GM23248 (cell line): ENCODE data around the gene MRPL10. TPM values are rescaled to one million over a fixed set of nuclear protein-coding genes. Genes with fewer than 3 reads are reported as not detected.

ENCODE experiments used
- DNase-seq: peaks from one replicate; pipeline ENCODE4 v3.0.0-alpha.2; 2015
- H2AFZ ChIP-seq: fragments of 200-600 bp; sonication (generic); 2 replicates; pipeline ENCODE4 v1.6.1; 2016; ENCODE audit warnings: antibody characterized with exemption
- H3F3A ChIP-seq: fragments of 200-600 bp; sonication (generic); 2 replicates; pipeline ENCODE4 v1.6.1; 2016; ENCODE audit warnings: mild to moderate bottlenecking, antibody characterized with exemption, mixed run types; ENCODE audit not compliant: insufficient read depth
- H3K27ac ChIP-seq: fragments of 200-600 bp; sonication (generic); 2 replicates; pipeline ENCODE4 v1.5.1; 2016; ENCODE audit warnings: mild to moderate bottlenecking
- H3K27me3 ChIP-seq: fragments of 200-600 bp; sonication (generic); replicated peaks from 2 replicates; pipeline ENCODE4 v1.6.1; 2016; ENCODE audit warnings: mild to moderate bottlenecking; ENCODE audit not compliant: insufficient read depth
- H3K36me3 ChIP-seq: fragments of 200-600 bp; sonication (generic); 2 replicates; pipeline ENCODE4 v1.6.1; 2016; ENCODE audit warnings: low read depth, mild to moderate bottlenecking
- H3K4me1 ChIP-seq: fragments of 200-600 bp; sonication (generic); 2 replicates; pipeline ENCODE4 v1.6.1; 2016; ENCODE audit warnings: mild to moderate bottlenecking; ENCODE audit not compliant: insufficient read depth
- H3K4me2 ChIP-seq: fragments of 200-600 bp; sonication (generic); one replicate; pipeline ENCODE4 v1.6.1; 2016; ENCODE audit warnings: mild to moderate bottlenecking; ENCODE audit not compliant: unreplicated experiment
- H3K4me3 ChIP-seq: fragments of 200-600 bp; sonication (generic); 2 replicates; pipeline ENCODE4 v1.5.1; 2016; ENCODE audit warnings: mild to moderate bottlenecking
- H3K79me2 ChIP-seq: fragments of 200-600 bp; sonication (generic); 2 replicates; pipeline ENCODE4 v1.6.1; 2016; ENCODE audit warnings: mild to moderate bottlenecking; ENCODE audit not compliant: insufficient read depth
- H3K9ac ChIP-seq: fragments of 200-600 bp; sonication (generic); 2 replicates; pipeline ENCODE4 v1.6.1; 2016; ENCODE audit warnings: mild to moderate bottlenecking
- H3K9me2 ChIP-seq: fragments of 200-600 bp; sonication (generic); 2 replicates; pipeline ENCODE4 v1.6.1; 2016; ENCODE audit warnings: mixed run types, mild to moderate bottlenecking, moderate library complexity; ENCODE audit not compliant: insufficient read depth
- H3K9me3 ChIP-seq: fragments of 200-600 bp; sonication (generic); one replicate; pipeline ENCODE4 v1.6.1; 2017; ENCODE audit warnings: low read depth
- H4K20me1 ChIP-seq: fragments of 200-600 bp; sonication (generic); 2 replicates; pipeline ENCODE4 v1.6.0; 2016; ENCODE audit not compliant: insufficient read depth
- EZH2 ChIP-seq: fragments of 200-600 bp; sonication (generic); IDR thresholded peaks from 2 replicates; pipeline ENCODE4 v1.6.1; 2018; ENCODE audit warnings: antibody characterized with exemption, mild to moderate bottlenecking; ENCODE audit not compliant: insufficient read depth, poor library complexity, severe bottlenecking
- EZH2phosphoT487 ChIP-seq: fragments of 200-600 bp; sonication (generic); IDR thresholded peaks from 2 replicates; pipeline ENCODE4 v1.6.1; 2018; ENCODE audit warnings: antibody characterized with exemption, moderate library complexity, mild to moderate bottlenecking, low read depth; ENCODE audit not compliant: insufficient read depth
- WGBS, 2 experiments: methylation state at CpG; one replicate each; pipeline ENCODE4 v1.1.6; 2015 to 2017; ENCODE audit warnings: low lambda C conversion rate in 2 of 2, low coverage in 1 of 2; ENCODE audit errors: missing lambda C conversion rate in 2 of 2; 5-methylcytosine and 5-hydroxymethylcytosine counted together
- in situ Hi-C: fragments of 300-500 bp; cut with MboI; formaldehyde crosslinking; loops from 2 replicates; pipeline ENCODE4 v1.15.0; 2020
- polyA plus RNA-seq: library from polyadenylated mRNA; unstranded; fragments of >200 nt; fragmentation: Nextera tagmentation; extraction: Ambion mirVana; gene quantifications from 2 replicates; pipeline ENCODE4 v1.2.1, GENCODE V29; 2016
- total RNA-seq: library from RNA; depleted of rRNA; stranded (reverse); fragments of >200 nt; shearing (Covaris generic); gene quantifications from 2 replicates; pipeline ENCODE4 v1.2.3, GENCODE V29; 2014

Gene MRPL10
- total and polyA plus RNA-seq, 2 experiments from 2014 or later: 30.6 to 37.3 TPM

DNA sequence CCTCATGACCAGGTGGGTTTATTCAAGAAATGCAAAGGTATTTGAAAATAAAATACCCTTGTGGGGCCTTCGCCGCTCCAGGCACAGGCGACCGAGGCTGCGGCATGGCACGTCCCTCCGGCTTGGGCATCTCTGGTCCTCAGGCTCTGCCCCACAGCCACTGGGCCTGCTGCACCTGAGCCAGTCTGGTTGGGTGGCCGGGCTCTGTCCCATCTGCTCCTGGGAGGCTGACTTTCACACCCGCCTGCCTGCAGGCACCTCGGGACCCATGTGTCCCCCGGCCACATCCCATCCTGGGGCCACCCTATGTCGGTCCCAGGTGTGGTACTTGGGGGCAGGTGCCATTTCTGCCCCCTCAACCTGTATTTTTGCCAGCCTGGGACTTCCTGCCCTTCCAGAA lies 30.7 kb downstream of the MRPL10 start:
- no peak overlapping the region for H3K4me2 ChIP-seq
- no peaks in the 10 kb centered on the region for H3K79me2 ChIP-seq
- no peaks in the 10 kb centered on the region for H4K20me1 ChIP-seq
- no peak for TF ChIP-seq EZH2
- TF ChIP-seq EZH2phosphoT487: no peak
- 73 to 75% methylated on average over 12 of the region's 12 CpGs for WGBS, 2 experiments
- peaks cover 5% of the 10 kb centered on the region; the same call in 1 of the 2 replicates for H3K27me3 ChIP-seq
- H3K36me3 ChIP-seq: no peaks in the 10 kb centered on the region
- H3K9ac ChIP-seq: no peak overlapping the region
- in situ Hi-C loops: no loop called here
- no peak for DNase-seq
- H3K4me1 ChIP-seq: no peaks in the 10 kb centered on the region
- no peaks in the 10 kb centered on the region for H3K9me3 ChIP-seq
- H2AFZ ChIP-seq: no peak overlapping the region
- H3F3A ChIP-seq: no peaks in the 10 kb centered on the region
- no peaks in the 10 kb centered on the region for H3K9me2 ChIP-seq
- no peak overlapping the region for H3K27ac ChIP-seq
- no peak overlapping the region for H3K4me3 ChIP-seq

GRCh38 chr17:47797797-47798196 lies 33.5 kb downstream of the MRPL10 start:
- H3K27ac ChIP-seq: no peak overlapping the region
- no peaks in the 10 kb centered on the region for H3K9me2 ChIP-seq
- H3K9ac ChIP-seq: no peak overlapping the region
- peaks cover 33% of the 10 kb centered on the region for H3K27me3 ChIP-seq
- H3K4me2 ChIP-seq: no peak overlapping the region
- H3K4me3 ChIP-seq: no peak overlapping the region
- no peaks in the 10 kb centered on the region for H3K9me3 ChIP-seq
- H3F3A ChIP-seq: no peaks in the 10 kb centered on the region
- in situ Hi-C loops: no loop called here
- no peaks in the 10 kb centered on the region for H3K4me1 ChIP-seq
- H2AFZ ChIP-seq: no peak overlapping the region
- H4K20me1 ChIP-seq: no peaks in the 10 kb centered on the region
- no peak for DNase-seq
- no peaks in the 10 kb centered on the region for H3K36me3 ChIP-seq
- H3K79me2 ChIP-seq: no peaks in the 10 kb centered on the region
- TF ChIP-seq EZH2phosphoT487 (no peak), EZH2 (no peak)
- WGBS, 2 experiments: 53 to 59% methylated on average over 2 of the region's 2 CpGs

- Histone ChIP-seq H3K4me2 (no peak overlapping the region), H3K9ac (no peak overlapping the region), H3K27me3 (peaks cover 68% of the 10 kb centered on the region), H2AFZ (no peak overlapping the region), H3F3A (no peaks in the 10 kb centered on the region), H3K4me1 (no peaks in the 10 kb centered on the region), H3K9me3 (no peaks in the 10 kb centered on the region), H3K9me2 (no peaks in the 10 kb centered on the region), H3K36me3 (no peaks in the 10 kb centered on the region), H4K20me1 (no peaks in the 10 kb centered on the region), H3K79me2 (no peaks in the 10 kb centered on the region), H3K27ac (no peak overlapping the region), H3K4me3 (no peak overlapping the region)
- no peak for DNase-seq
- no peak for TF ChIP-seq EZH2phosphoT487
- no peak for TF ChIP-seq EZH2
- in situ Hi-C loops: no loop called here
- WGBS, 2 experiments: 20 to 31% methylated on average over 6 of the region's 6 CpGs
These were observed 38.4 kb downstream of the MRPL10 start for GRCh38 chr17:47792979-47793378.

- Histone ChIP-seq H3F3A (no peaks in the 10 kb centered on the region), H4K20me1 (no peaks in the 10 kb centered on the region), H3K9me3 (no peaks in the 10 kb centered on the region), H3K27ac (no peak overlapping the region), H3K9me2 (no peaks in the 10 kb centered on the region), H3K27me3 (peaks cover 68% of the 10 kb centered on the region), H3K4me1 (no peaks in the 10 kb centered on the region), H3K79me2 (no peaks in the 10 kb centered on the region), H3K4me2 (no peak overlapping the region), H2AFZ (no peak overlapping the region), H3K4me3 (no peak overlapping the region), H3K36me3 (no peaks in the 10 kb centered on the region), H3K9ac (no peak overlapping the region)
- no peak for DNase-seq
- in situ Hi-C loops: no loop called here
- TF ChIP-seq EZH2phosphoT487 (no peak), EZH2 (no peak)
- 44 to 59% methylated on average over 1 of the region's 1 CpG for WGBS, 2 experiments
These were observed 38.9 kb downstream of the MRPL10 start for GRCh38 chr17:47792457-47792856.

- in situ Hi-C loops: no loop called here
- no peak overlapping the region for H3K4me2 ChIP-seq
- H4K20me1 ChIP-seq: no peaks in the 10 kb centered on the region
- H3K36me3 ChIP-seq: no peaks in the 10 kb centered on the region
- no peaks in the 10 kb centered on the region for H3K4me1 ChIP-seq
- WGBS, 2 experiments: 2 to 5% methylated on average over 3 of the region's 3 CpGs
- peaks cover 76% of the 10 kb centered on the region for H3K27me3 ChIP-seq
- no peaks in the 10 kb centered on the region for H3F3A ChIP-seq
- TF ChIP-seq EZH2phosphoT487 (no peak), EZH2 (no peak)
- no peaks in the 10 kb centered on the region for H3K79me2 ChIP-seq
- H3K9me2 ChIP-seq: no peaks in the 10 kb centered on the region
- H3K9ac ChIP-seq: no peak overlapping the region
- no peak for DNase-seq
- H3K9me3 ChIP-seq: no peaks in the 10 kb centered on the region
- no peak overlapping the region for H2AFZ ChIP-seq
- H3K4me3 ChIP-seq: no peak overlapping the region
- no peak overlapping the region for H3K27ac ChIP-seq
These were observed 40.3 kb downstream of the MRPL10 start for GRCh38 chr17:47791025-47791424.
